Fibroblast of peridontal ligament (primary cell): Measurements from ENCODE around the gene THAP2.

ENCODE experiments used
- DNase-seq: peaks from one replicate; pipeline ENCODE4 v3.0.0-alpha.2; 2010; ENCODE audit errors: extremely low read depth

Gene THAP2

DNA sequence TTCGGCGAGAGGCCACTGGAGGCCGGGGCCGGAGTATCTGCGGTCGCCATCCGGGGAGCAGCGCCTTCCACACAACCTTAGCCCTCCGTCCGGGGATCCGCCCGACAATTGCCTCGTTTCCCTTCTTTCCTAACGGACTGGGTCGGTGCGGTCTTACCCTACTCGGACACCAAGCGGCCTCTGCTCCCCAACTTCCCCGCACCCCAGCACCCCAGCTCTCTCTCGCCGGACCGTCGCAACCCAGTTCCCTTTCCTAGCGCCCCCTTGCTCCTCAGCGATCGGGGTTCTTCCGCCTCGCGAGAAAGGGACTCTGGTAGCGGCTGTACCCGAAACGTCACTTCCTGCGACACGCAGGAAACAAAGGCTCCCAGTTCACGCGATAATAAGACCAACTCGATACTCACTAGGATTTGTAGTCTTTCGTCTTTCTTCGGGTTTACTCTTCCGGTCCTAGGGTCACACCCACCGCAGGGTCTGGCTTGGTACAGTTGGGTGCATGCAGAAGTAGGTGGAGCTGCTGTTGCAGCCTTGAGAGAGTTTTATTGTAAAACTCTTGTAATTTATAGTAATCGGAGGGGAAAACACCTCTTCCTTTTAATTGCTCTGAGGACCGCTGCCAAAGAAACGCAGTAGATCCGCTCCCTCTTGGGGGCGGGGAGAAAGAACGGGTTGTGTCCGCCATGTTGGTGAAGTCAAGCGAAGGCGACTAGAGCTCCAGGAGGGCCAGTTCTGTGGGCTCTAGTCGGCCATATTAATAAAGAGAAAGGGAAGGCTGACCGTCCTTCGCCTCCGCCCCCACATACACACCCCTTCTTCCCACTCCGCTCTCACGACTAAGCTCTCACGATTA is at the start of gene THAP2, which contains the start of gene ZFC3H1:
Gene THAP2, plus strand, starts transcription at position 741 of the 850 bp plus-strand sequence. CDS start 209 bp downstream, outside the sequence.
Gene ZFC3H1, minus strand, starts transcription at position 288 of the 850 bp plus-strand sequence. Its CDS starts 238 bp downstream, at position 50.
- DNase-seq: peak; percentile 100

DNA sequence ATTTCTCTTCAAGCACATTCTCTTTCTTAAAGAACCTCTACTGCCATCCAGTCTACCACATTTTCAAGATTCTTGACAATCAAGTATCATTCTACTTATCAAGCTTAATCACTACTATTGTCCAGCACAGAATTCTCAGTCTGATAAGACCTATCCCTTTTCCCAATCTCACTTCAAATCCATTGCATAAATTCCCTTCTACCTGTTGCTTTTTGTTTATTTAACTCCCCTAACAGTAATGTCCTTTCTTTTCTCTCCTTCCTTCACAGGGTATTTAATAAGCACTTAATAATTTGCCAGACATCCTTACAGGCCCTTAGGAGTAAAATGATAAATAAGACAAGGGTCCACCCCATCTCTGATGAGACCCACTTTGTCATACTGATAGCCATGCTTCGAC is 42.2 kb upstream of the THAP2 start:
- no peak for DNase-seq

DNA sequence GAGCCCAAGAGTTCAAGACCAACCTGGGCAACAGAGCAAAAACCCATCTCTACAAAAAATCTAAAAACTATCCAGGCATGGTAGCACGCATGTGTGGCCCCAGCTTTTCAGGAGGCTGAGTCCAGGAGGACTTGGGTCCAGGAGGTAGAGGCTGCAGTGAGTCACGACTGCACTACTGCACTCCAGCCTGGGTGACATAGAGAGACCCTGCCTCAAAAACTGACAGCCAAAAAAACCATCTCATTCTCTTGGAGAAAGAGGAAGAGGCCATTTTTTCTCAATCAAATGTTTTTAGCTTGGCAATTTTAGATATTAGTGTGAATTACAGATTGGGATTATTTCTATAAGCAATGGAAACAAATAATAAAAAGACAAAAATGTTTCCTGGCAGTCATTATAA is 38.6 kb upstream of the THAP2 start:
- no peak for DNase-seq

DNA sequence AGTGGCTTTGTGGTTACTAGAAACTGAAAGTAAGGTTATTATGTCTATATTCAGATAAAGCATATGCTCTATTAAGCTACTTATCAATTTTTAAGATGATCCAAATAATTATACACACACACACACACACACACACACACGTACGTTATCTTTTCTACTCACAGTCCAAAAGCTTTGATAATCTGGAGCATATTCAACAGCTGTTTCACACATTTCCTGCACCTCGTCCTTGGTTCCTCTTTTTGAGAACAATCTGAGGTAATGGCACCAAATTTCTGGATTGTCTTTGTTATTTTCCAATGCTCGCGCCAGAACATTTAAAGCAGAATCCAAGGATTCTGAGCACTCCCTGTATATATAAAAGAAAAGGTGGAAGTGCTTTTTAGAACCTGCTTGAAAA is 38.0 kb upstream of the THAP2 start:
- DNase-seq: no peak

DNA sequence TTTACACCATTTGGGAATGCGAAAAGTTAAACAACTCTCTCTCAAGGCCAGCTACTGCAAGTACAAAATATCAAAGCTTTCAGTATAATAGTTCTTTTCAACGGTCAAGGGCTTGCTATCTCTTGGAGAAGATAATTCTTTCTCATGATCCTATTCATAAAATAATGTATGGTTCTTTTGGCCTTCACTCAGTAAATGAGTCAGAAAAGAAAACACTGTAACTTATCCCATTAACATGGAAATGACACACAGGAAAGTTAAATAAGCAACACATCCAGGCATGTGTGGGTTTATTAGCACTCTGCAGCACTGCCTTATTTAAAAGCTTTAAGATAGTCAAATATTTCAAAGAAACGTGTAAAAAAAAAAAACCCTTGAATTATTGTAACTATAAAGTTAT is 37.3 kb upstream of the THAP2 start:
- DNase-seq: no peak

DNA sequence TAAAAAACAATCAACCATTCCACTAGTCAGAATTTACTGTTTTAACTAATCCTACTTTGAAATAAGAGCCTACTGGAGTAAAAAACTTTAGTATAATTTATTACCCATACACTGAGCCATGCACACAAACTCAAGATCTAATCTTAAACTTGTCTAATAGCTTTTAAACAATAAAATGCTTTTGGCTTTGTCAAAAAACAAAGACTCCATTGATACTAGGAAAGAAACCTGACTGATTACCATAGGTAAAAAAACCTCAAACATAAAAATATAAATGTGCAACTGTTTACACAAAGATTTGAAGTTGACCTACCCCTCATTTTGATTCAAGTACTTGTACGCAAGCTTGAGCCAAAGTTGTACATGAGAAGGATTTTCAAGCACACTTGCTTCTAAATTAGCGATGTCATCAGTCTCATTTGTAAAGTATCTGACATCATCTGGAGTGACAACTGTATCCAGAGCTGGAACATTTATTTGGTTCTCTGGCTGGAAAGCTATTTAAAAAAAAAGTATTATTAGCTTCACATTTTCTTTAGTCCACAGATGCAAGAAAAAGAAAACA is 36.6 kb upstream of the THAP2 start:
- no peak for DNase-seq

DNA sequence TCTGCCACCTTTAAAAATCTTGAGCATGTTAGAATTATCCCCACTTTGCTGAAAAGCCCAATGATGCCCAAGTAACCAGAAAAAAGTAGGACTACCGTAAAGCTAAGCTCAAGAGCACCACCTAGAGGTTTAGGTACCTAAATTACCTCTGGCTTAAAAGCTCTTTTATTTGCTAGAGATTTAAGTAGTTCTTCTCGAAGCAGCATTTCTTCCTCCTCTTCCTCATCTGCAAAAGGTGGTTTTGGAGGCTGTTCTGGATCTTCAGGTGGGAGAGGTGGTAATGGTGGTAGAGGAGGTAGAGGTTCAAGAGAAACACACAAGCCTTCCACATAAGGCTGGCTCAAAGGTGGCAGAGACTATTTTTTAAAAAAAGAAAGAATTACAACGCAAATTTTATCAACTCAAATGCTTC is 27.4 kb upstream of the THAP2 start:
- DNase-seq: peak; percentile 86

DNA sequence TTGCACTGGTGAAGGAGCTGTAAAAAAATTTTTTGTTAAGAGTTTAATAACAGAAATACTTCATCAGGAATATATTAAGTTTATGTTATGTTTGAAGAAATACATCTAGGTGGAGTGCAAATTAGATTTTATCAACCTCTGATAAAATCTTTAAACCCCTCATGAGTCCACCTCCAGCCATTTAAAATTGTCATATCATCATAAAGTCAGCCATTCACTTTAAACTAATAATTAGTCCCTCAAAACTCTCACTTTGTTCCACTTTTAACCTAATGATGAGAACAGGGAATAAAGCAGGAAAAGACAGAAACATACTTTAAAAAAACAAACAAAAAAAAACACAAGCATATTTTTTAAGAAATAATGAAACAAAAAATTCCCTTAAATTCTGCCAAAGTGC is 25.6 kb upstream of the THAP2 start:
- no peak for DNase-seq

DNA sequence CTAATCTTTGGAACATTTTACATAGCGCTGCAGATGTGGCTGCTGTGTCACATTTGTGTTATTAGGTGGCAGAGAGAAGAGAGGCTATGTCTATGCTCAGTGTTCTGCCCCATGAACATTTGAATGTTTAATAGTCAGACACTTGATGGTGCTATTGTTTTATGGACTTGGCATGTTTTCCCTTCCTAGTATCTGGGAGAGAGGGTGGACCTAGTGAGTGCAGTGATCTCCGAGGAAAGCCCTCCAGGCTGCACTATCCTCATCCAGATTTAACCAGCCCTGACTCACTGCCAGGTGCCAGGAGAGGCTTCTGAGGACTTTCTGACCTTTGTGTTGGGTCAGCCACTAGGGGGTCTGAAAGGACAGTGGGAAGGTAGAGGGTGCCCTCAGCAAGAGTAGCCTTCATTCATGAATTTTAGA is 24.8 kb upstream of the THAP2 start:
- DNase-seq: no peak

DNA sequence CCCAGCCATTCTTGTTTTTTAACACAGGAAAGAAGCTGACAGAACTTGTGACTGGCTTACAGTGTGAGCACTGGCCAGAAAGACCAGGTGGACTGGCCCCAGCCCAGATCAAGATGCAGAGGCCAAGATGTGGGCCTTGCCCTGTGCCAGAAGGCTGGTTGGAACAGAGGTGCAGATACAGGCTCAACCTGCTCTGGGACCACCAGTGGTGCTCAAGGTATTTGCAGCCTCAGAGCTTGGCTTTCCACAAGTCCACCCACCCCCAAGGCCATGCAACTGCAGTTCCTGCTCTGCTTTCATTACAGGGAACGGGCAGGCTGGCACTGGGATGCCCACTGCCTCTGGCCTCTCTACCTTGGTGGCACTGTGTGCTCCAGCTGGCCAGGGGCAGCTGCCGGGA is 23.8 kb upstream of the THAP2 start:
- no peak for DNase-seq

DNA sequence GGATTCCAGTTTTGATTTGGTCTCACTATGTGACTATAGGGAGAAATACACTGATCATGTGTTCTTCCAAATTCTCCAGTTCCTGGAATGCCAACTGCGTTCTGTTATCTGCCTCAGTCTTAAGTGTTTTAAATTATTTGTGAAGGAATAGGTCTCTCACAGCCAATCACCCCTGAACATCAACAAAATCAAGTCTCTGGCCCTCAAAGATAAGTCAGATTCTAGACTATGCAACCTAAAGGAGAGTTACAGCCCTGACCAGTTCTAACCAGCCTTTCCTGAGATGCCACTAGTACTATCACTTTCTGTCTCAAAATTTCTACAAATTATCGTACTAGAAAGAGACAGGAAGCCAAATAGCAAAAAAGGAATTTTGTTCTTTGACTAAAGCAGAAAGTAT is 22.7 kb upstream of the THAP2 start:
- DNase-seq: no peak

DNA sequence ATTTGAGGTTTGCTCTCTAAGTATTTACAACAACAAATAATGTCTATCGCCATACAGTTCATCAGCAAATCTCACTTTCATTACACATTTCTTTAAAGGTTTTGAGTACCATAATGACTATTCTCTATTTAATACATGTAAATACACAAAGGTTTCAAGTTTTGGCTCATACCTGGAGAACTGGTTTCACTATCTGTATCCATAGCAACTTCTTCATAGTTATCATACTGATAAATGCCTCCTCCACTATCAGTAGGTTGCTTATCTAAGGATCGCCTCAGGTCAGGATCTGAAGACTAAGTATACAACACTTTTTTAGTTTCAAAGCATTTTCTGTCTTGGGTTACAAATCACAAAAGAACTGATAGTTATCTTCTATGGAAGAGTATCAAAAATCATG is 21.8 kb upstream of the THAP2 start:
- no peak for DNase-seq

DNA sequence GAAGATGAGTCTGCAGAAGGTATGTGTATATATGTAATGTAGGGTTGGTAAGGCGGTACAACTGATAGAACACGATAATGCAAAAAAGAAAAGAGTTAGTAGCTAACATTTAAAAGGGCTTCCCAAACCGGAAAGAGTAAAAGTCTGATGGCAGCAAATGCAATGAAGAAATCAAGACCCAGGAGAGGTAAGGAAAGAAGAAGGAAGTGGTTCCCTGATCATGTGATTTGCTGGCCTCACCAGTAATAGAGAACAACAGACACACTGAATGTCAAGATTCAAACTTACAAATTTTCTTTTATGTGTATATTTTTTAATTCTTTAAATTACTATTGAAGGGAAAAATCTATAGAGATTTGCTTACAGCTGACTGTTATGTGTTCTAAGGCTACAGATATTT is 18.8 kb upstream of the THAP2 start:
- DNase-seq: no peak

DNA sequence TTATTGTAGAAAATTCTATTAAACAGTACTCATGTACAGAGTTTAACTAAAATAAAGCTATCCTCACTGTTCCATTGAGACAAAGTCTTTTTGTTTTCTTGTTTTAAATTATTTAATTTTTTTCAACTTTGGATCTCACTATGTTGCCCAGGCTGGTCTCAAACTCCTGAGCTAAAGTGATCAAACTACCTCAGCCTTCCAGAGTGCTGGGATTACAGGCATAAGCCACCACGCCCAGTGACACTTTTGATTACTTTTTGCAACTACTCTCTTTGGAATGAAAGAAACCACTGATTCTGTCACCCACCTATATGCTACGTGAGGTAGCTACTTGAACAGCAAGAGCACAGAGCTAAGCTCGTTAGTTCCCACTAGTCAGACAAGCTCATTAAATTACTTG is 17.6 kb upstream of the THAP2 start:
- no peak for DNase-seq

DNA sequence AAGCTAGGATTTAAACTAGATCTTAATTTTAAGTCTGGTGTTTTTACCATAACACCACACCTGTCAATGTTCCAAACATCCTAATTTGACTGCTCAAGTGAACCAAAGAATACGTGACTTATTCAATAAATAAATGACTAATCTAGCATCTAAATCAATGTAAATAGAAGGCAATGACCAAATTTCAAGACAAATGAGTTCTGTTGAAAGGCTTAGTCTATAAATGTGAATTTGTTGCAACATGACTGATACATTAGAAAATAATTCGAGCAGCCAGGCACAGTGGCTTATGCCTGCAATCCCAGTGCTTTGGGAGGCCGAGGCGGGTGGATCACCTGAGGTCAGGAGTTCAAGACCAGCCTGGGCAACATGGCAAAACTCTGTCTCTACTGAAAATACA is 15.6 kb upstream of the THAP2 start:
- DNase-seq: no peak

DNA sequence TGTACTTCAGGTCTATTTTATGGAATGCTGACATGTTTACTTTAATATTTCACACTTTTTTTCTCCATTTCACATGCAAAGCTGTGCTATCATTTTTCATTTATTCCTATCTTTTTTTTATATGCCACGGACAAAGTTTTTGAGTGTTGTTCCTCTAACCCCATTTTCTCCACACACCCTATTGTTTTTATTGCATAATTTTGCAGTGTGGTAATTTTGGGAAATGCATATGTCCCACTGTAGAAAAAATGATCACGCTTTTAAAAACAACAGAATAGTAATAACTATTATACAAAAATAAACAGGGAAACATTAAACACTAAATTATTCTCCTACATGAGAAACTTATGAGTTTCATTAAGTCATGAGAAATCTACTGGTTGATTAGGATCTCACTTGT is 14.7 kb upstream of the THAP2 start:
- no peak for DNase-seq

DNA sequence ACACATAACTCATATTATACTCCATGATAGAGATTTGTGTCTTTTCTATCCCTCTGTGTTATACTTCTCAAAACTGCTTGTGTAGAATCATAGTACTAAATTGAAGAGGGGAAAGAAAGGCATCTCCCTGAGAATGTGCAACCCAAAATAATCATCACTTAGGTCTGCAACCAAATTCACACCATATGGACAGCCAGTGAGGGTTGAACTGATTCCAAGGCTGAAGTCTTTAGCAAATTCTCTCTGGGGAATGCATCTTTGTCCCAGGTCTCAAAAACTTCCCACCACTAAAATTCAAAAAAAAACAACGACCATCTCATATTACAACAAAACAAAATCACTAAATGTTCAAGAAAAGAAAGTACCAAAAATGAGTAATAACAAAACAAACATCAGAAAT is 11.4 kb upstream of the THAP2 start:
- peak; percentile 58 for DNase-seq

DNA sequence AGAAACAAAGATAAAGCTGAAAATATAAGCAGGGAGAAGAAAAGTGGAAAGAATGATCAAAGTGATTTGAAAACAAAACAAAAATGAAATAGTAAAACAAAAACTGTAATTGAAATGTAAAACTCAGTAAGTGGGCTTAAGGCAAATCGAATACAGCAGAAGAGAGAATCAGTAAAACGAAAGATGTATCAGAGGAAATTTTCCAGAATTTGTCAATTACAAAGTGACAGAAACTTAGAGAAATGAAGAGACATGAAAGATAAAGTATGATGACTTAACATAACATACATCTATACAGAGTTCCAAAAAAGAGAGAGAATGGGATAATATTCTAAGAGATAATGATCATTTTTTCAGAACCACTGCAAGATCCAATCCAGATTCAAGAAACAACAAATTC is 11.0 kb upstream of the THAP2 start:
- DNase-seq: no peak

DNA sequence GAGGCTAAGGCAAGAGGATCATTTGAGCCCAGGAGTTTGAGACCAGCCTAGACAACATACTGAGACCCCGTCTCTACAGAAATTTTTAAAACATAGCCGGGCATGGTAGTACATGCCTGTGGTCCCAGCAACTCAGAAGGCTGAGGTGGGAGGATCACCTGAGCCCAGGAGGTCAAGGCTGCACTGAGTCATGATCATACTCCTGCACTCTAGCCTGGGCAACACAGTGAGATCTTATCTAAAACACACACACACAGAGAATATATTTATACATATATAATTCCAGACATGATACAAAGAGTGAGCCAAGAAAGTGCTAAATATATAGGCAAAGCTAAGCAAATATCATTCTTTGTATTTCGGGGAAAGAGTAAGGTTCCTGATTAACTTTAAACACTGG is 9.9 kb upstream of the THAP2 start:
- no peak for DNase-seq

DNA sequence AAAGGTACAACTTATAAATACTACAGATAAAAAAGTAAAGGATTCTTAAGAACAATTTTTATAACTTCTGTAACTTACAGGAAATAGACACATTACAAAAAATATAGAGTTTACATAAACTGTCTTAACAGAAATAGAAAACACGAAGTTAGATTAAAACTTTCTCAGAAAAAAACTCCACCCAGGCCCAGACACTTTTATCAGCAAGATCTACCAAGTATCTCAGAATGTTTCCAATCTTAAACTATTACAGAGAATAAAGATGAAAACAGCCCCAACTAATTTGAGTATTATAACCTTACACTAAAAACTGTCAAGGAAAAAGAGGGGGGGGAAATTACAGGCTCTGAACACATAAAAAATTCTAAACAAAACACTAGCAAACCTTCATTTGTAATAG is 8.6 kb upstream of the THAP2 start:
- no peak for DNase-seq

DNA sequence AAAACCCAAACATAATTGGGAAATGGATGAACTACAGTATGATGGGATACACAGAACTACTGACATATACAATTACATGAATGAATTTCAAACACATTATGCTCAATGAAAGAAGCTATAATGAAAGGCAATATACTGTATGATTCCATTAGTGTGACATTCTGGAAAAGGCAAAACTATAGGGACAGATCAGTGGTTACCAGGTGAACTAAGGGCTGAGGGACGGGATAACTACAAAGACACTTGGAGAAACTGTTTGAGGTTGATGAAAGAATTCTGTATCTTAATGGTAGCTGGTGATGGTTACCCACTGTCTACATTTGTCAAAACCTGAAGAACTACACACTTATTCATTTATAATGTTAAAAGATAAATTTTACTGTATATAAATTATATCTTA is 8.2 kb upstream of the THAP2 start:
- DNase-seq: no peak

DNA sequence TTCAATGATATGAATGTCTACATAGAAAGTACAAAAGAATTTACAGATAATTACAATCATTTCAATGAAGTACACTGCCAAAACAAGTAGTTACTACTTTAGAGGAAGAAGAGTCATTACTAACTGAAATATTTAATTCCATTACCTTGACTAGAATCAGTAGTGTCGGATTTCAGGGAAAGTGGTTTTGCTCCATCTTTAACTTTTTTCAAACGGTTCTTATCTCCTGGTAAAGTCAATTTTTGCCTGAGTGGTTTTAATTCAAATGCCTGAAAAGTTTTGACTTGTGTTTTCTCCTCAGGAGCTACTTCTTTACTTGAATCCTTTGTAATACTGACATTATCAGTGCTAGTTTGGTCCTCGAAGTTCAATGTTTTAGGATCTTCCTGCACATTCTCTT is 7.4 kb upstream of the THAP2 start:
- DNase-seq: no peak

DNA sequence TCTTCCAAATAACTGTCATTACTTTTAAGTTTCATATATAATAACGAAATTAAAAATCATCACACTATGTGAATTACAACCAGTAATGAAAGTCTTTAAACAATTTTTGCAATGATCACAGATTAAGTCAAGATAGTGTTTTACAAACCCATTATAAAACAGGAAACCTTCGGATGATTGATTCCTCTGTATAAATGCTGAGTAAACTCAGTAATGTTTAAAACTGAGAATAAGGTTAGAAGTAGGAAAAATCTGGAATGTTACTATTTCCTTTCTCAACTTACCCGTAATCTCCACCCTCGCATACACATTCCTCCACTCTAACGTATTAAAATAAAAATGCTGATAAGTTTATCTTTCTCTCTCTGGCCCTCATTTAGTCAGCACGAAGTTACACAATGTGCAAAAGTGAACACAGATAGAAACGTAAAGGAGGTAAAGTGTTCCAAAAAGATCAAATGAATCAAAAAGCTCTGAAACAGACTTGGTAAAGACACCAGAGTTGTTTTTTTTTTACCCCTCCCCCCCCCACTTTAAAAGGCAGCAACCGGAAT is 2.0 kb upstream of the THAP2 start:
- peak; percentile 64 for DNase-seq
